HS-27A (cell line): Measurements from ENCODE around the gene DHX9.

ENCODE experiments used
- DNase-seq: peaks from one replicate; pipeline ENCODE4 v3.0.0-alpha.2; 2012; ENCODE audit warnings: low read depth, missing footprints

Gene DHX9

DNA sequence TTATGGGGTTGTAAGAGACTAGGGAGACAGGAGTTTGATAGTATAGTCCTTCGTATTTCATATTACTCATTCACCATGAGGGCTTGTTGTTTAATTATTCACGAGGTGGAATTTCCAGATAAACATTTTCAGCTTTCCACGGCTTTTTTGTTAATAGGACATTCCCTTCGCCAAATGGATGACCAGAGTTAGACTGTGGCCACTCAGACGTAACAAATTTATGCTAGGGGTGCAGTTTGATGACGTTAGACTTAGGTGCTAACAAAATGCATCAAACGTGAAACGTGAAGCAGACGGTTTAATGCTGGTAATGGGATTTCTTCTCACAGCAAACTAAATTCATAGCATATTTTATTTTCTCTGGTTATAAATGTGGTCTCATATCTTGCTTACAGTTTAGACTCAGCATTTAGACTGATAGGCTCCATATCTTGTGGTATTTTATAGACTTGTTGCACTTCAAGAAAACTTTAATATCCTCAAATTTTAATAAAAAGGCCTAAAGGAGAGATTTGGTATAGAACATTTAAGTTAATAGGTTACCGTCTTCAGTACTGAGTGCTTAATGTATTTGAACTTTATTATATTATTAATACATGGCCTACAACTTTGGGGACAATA lies 2.3 kb downstream of the DHX9 start:
- DNase-seq: no peak

DNA sequence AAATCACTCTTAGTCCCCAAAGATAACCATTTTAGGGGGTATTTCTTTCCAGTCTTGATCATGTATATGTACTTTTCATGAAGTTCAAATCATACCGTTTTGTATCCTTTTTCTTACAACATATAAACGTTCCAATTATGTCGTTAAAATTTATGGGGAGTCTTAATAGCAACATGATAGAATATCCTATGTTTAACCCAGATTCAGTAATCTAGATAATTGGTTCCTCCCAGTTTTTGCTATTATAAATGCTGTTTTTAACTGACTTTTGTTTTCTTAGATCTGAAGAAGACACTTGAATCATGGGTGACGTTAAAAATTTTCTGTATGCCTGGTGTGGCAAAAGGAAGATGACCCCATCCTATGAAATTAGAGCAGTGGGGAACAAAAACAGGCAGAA lies 3.1 kb downstream of the DHX9 start:
- no peak for DNase-seq

DNA sequence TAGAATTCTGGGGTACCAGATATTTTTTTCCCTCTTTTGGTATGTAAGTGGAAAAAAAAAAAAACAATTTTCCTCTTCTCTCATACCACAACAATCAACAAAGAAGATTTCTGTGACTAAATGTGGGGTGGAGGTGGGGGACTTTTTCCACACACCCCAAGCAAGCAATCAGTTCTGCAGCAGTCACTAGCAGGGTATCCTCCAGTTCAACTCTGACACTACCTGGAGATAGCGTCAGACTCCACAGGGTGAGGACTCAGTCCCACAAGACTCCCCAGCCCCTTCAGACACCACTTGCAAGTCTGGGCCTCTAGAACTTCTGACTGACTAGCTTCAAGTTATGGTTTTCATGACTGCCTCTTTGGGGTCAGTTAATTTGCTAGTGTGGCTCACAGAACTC lies 6.2 kb downstream of the DHX9 start:
- no peak for DNase-seq

DNA sequence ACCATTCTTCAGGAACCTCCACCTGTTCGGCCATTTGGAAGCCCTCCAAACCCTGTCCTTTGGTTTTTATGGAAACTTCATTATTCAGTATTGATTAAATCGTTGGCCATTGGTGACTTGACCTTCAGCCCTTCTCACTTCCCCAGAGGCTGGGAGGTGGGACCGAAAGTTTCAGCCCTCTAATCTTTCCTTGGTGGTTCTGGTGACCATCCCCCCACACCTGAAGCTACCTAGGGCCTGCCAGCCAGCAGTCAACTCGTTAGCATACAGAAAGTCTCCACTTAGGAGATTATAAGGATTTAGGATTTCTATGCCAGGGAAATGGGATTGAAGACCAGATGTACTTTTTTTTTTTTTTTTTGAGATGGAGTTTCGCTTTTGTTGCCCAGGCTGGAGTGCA lies 6.7 kb downstream of the DHX9 start:
- no peak for DNase-seq

DNA sequence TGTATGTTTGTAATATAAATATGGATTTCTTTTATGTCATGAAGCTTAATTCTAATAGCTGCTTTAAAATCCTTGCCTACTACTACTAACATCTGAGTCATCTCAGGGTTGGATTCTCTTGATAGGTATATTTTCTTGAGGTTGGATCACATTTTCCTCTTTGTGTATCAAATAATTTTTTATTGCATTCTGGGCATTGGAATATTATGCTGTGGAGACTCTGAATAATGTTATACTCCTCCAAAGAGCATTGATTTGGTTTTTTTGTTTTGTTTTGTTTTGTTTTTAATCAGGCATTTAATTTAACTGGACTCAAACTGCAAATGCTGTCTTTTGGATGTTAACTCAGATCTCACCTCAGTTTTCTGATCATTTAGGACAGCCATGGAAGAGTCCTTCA lies 8.0 kb downstream of the DHX9 start:
- DNase-seq: no peak

DNA sequence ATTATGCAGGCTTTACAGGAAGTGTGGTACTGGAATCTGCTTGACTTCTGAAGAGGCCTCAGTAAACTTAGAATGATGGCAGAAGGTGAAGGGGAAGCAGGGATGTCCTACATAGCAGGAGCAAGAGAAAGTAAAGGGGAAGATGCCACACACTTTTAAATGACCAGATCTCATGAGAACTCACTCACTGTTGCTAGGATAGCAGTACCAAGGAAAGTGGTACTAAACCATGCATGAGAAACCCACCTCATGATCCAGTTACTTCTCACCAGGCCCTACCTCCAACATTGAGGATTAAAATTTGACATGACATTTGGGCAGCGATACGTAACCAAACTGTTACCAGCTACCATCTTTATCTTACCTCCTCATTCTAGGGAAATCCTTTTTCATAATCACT lies 9.6 kb downstream of the DHX9 start:
- no peak for DNase-seq

DNA sequence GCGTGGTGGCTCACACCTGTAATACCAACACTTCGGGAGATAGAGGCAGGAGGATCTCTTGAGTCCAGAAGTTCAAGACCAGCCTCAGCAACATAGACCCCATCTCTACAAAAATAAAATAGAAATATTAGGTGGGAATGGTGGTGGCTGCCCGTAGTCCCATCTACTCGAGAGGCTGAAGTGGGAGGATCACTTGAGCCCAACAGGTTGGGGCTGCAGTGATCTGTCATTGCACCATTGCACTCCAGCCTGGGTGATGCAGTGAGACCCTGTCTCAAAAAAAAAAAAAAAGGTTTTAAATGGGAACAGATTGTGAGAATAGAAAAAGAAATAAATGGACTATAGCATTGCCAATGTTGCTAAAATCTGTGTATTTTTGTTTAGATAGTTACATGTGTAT lies 11.2 kb downstream of the DHX9 start:
- no peak for DNase-seq

DNA sequence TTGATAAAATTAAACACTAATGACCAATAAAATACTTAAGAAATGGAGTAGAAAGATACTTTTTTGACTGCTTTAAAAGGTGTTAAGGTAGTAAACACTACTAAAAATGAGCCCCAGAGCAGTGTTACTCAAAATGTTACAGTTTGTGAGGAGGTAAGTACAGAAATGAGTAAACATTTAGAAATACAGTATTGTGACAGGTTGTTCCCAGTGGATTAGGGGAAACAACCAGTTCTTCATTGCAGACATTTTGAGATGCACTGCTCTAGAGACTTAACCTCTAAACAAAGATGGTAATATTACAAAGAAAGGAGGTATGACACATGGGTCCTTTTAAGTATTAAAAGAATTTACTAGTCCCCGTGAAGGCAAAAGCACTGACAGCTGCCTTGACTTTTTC lies 12.7 kb downstream of the DHX9 start:
- DNase-seq: no peak

DNA sequence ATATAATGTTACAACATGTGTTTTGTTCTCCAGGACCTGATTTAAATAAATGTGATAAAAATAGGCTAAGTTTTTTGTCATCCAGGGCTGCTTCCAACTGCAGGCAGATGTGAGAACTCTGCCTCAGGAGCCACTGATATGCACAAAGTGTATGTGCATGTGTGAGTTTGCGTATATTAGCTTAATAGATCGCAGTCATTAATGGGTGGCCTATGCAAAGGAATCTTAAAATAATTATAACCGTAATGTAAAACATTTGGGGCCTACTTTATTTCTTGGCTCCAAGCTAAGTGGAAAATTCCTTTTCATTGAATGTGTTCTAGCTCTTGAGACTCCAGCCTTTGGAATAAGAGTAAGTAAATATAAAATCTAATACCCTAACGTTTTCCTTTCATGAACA lies 16.8 kb downstream of the DHX9 start:
- DNase-seq: no peak

DNA sequence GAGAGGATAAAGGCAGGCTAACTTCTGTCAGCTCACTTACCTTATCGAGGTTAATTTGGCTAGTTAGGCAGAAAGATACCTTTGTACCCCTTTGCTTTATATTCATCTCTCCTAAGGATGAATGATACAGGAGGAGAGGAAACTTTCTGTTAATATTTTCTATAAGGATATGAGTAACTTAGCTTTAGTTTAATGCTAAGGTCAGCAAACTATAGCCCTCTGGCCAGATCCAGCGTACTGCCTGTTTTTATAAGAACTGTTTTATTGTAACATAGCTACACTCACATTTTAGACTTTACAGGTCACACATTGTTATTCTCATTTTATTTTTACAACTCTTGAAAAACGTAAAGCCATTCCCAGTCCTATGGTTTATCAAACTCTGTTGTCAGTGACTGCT lies 18.1 kb downstream of the DHX9 start:
- no peak for DNase-seq

DNA sequence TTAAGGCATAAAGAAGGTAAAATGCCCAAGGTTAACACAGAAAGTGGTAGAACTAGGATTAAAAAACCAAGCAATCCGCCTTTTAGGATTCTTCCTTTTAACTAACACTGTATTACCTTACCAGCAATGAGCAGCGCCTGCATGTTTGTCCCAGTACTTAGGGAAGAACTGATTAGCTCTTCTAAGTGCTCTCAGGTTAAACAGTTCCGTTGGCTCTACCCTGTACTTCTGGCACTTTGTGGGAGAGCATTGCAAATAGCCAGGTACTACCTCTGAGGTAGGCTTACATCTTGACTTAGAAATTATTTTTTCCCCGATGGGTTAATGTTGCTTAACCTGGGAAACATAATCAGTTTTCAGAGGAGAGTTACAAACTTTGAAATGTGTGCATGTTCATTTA lies 21.5 kb downstream of the DHX9 start:
- DNase-seq: no peak

DNA sequence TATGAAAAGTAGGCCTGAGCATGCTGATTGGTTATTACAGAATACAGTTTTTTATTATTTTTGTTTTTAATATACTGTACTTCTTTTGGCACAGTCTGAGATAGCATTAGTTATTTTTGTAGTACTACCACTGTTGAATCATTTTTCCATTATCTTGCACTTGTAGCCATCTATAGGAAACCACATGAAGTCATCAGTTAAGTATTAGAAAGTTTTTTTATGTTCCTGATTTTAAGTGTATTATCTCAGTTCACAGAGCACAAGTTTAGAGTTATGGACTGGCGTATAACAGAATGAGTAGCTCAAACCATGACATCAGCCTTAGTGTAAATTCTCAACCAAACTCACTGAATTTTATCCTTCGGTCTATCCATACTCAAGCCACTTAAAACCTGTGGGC lies 22.8 kb downstream of the DHX9 start:
- DNase-seq: no peak

DNA sequence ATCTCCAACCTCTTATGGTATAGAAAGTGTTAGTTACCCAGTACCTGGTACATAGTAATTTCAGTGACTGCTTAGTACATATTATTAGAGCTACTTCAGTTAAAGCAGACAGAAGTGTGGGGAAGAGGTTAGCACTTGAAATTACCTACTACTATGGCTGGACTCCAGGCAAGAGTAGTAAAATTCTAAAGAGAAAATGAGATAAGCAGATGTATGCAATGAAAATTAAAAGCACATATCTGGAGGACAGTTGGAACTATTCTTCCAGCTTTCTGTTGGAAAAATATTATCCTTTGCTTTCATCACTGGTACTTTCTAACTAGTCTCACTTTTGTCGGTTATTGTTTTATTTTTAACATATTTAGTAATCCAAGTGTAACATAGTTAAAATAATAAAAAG lies 23.7 kb downstream of the DHX9 start:
- DNase-seq: no peak

DNA sequence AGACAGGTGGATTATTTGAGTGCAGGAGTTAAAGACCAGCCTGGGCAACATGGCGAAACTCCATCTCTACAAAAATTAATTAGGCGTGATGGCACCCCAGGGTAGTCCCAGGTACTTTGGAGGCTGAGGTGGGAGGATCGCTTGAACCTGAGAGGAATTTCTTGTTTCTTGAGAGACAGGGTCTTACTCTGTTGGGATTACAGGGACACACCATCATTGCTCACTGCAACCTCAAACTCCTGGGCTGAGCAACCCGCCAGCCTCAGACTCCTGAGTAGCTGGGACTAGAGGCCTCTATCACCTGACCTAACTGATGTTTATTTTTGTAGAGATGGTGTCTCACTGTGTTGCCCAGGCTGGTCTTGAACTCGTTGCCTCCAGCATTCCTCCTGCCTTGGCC lies 24.8 kb downstream of the DHX9 start:
- DNase-seq: no peak

DNA sequence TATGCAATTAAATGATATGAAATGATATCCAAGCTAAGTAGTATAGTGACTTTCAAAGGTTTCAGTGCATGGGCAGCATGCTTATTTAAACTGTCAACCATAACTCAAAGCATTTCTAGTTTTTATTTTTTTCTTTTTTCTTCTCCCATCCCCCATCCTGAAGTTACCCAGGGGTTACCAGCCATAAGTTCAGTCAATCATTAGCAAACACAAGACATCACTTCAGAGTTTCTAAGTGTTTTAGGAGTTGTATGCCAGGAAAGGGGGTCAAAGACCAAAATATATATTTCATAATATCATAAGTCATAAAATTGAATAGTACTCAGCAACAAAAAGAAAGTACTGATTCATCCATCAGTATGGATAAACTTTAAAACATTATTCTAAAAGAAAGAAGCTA lies 28.7 kb downstream of the DHX9 start:
- DNase-seq: no peak

DNA sequence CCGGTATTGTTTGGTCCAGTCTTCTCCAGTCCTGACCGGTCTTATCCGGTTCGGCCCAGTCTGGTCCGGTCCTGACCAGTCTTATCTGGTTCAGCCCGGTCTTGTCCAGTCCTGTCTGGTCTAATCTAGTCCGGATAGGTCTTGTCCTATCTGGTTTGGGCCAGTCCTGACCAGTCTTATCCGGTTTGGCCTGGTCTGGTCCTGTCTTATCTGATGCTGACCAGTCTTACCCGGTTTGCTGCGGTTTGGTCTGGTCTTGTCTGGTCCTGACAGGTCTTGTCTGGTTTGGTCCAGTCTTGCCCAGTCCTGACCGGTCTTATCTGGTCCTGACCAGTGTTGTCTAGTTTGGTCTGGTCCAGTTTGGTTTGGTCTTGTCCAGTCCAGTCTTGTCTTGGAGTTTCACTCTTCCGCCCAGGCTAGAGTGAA lies 30.1 kb downstream of the DHX9 start:
- DNase-seq: no peak

DNA sequence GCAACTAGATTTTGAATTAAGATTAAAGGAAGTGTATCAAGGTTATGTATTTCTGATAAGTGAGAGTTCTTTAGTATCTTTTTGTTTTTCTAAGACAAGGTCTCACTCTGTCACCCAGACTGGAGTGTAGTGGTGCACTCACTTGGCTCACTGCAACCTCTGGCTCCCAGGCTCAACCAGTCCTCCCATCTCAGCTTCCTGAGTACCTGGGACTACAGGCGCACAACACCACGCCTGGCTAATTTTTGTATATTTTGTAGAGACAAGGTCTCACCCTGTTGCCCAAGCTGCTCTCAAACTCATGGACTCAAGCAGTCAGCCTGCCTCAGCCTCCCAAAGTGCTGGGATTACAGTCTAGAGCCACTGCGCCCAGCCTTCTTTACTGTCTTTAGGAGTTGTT lies 33.7 kb downstream of the DHX9 start:
- no peak for DNase-seq

DNA sequence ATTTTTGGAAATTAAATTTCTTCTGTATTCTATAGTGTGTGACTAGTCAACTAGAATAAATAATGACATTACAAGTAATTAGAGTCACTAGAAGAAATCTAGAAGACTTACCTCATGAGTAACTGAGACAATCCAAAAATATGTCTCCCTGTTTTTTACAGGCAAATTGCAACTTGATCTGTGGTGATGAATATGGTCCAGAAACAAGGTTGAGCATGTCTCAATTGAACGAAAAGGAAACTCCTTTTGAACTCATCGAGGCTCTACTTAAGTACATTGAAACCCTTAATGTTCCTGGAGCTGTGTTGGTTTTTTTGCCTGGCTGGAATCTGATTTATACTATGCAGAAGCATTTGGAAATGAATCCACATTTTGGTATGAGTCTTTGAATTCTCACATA lies 36.7 kb downstream of the DHX9 start:
- no peak for DNase-seq

DNA sequence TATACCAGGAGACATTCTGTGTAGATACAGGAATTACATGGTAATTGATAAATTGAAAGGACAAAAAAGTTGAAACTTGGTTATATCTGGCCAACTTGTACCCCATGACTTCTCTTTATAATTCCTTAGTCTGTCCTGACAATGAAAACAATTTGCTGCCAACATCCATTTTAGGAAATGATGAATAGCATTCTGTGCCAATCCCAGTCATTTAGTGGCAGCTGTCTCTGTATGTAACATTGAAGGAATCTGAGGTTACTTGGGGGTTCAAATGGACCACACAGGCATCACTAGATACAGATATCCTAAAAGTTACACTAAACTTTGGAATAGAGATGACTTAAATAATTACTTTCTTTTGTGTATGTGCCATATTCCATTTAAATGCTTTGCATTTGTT lies 38.2 kb downstream of the DHX9 start:
- DNase-seq: no peak

DNA sequence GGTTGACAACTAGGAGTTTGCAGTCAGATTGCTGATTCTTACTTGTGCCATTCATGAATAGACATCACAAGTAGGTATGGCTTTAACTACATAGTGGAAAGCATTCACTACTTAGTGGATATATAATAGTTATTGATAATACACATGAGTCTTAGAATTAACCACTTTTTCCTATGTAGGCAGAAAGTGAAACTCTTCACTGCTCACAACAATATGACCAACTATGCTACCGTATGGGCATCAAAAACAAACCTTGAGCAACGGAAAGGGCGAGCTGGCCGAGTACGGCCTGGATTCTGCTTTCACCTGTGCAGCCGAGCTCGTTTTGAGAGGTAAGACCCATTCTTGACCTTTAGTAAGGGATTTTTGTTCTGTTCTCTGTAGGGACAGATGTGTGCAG lies 38.7 kb downstream of the DHX9 start:
- no peak for DNase-seq

DNA sequence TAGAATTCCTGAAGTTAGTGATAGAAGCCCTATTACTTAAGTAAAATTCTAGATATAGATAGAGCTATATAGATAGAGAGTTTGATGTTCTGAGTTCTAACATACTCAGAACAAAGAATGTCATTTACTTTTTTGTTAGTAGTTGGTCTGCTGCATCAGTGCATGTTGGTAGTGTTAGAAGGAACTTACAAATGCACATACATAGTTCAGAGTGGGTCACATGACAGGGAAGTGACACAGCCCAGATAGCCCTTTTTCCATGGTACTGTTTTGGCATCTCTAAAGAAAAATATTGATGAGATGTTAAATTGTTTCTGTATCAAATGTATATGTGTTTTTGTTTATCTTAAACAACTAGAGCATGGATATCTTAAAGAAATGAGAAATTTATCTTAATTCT lies 45.7 kb downstream of the DHX9 start:
- DNase-seq: no peak

DNA sequence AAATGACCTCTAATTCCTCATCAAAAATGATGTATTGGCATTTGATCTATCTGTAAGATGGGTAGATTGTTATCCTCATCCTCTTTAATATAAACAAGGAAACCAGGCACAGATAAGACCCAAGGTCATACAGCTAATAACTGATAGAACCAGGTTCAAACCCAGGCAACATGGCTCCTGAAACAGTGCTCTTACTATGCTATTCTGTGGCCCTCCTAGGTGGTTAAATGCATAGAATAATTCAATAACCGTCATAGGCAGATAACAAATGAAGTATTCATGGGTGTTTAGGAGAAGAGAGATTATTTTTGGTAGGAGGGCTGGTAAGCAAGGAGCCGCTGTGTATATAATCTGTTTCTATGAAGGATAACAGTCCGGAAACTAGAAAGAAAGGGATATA lies 46.4 kb downstream of the DHX9 start:
- DNase-seq: no peak

DNA sequence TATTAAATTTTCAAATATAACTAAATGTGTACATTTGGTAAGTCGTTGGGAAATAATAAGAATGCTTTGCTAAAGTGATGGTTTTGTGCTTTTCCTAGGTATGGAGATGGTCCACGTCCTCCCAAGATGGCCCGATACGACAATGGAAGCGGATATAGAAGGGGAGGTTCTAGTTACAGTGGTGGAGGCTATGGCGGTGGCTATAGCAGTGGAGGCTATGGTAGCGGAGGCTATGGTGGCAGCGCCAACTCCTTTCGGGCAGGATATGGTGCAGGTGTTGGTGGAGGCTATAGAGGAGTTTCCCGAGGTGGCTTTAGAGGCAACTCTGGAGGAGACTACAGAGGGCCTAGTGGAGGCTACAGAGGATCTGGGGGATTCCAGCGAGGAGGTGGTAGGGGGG lies 47.8 kb downstream of the DHX9 start:
- no peak for DNase-seq

DNA sequence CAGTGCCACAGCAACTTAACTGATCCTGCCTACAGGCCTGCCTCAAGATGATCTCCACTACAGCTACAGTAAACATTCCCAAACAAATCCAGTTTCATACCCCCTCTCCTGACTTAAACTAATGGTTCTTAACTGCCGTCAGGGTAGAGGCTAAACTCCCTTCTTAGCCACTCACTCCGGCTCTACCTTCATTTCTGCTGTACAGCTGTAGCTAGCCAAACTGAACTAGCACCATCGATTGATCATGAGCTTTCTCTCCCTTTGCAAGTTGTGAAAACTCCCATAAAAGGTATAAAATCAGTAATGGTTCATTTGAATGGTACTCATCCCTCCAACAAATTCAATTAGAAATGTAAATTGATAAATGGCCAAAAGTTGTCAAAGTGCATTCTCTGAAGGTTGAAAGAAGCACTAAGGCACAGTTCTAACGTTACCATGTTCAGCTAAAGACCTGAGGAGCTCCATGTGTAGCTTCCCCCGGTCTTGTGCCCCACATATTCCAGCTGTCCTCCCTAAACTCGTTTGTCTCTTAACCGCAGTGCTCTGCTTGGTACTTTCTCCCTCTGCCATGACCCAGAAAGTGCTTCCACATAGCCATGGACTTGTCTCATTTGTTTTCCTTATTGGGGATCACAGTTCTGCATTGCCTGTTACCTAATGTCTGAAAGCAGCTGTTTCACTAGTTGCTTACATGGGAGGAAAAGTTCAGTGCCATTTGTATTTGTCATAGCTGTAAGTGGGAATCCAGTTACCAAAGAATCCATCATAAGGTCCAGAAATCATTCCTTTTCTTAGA lies 49.8 kb downstream of the DHX9 start:
- no peak for DNase-seq
